Small intestine (tissue), 7 donors: ENCODE measurements around the gene CDC42EP4. TPM values are rescaled to one million over a fixed set of nuclear protein-coding genes. Genes with fewer than 3 reads are reported as not detected.

Experiments
- DNase-seq, 2 donors: peaks; one replicate each; pipeline versions ENCODE4 v3.0.0 to v3.0.0-alpha.2; 2013
- FAIRE-seq: peaks from 2 replicates; lab custom pipeline; 2012; peaks lifted over from hg19 to GRCh38; lab: Jason Lieb, UNC
- H3K27ac ChIP-seq, 3 donors: one replicate each; pipeline ENCODE4 v1.5.1; 2013; ENCODE audit warnings: low read length in 2 of 3, mild to moderate bottlenecking in 2 of 3, control low read depth in 1 of 3, inconsistent platforms in 1 of 3, low read depth in 1 of 3, moderate library complexity in 1 of 3
- H3K27me3 ChIP-seq, 3 donors: one replicate each; pipeline ENCODE4 v1.6.1; 2013; ENCODE audit warnings: low read length in 3 of 3, inconsistent platforms in 1 of 3; ENCODE audit not compliant: control insufficient read depth in 3 of 3, insufficient read depth in 3 of 3
- H3K36me3 ChIP-seq, 3 donors: one replicate each; pipeline ENCODE4 v1.6.1; 2013; ENCODE audit warnings: low read length in 3 of 3, inconsistent platforms in 1 of 3, low read depth in 1 of 3, mild to moderate bottlenecking in 1 of 3, moderate library complexity in 1 of 3; ENCODE audit not compliant: control insufficient read depth in 3 of 3, insufficient read depth in 2 of 3
- H3K4me1 ChIP-seq, 3 donors: one replicate each; pipeline ENCODE4 v1.6.1; 2013; ENCODE audit warnings: low read length in 2 of 3, inconsistent platforms in 1 of 3, low read depth in 1 of 3, mild to moderate bottlenecking in 1 of 3, moderate library complexity in 1 of 3; ENCODE audit not compliant: control insufficient read depth in 3 of 3, insufficient read depth in 2 of 3
- H3K4me3 ChIP-seq, 3 donors: one replicate each; pipeline ENCODE4 v1.5.1; 2013; ENCODE audit warnings: low read length in 3 of 3, control low read depth in 1 of 3, inconsistent platforms in 1 of 3, low read depth in 1 of 3, mild to moderate bottlenecking in 1 of 3, moderate library complexity in 1 of 3
- H3K9me3 ChIP-seq, 2 donors: one replicate each; pipeline ENCODE4 v1.6.1; 2013; ENCODE audit warnings: low read depth in 1 of 2, low read length in 1 of 2; ENCODE audit not compliant: control insufficient read depth in 2 of 2, insufficient read depth in 1 of 2
- WGBS, 3 donors: extraction: QIAGEN DNeasy Blood & Tissue Kit; methylation state at CpG; one replicate each; pipeline ENCODE4 v1.1.7; 2013; 5-methylcytosine and 5-hydroxymethylcytosine counted together
- polyA plus RNA-seq, 4 donors: library from polyadenylated mRNA; stranded (reverse) in 3 of 4; unstranded in 1 of 4; fragments of 200-250 nt in 3 of 4; fragments of 120-200 nt in 1 of 4; gene quantifications; one replicate each; pipeline versions ENCODE4 v1.2.1 to v1.2.3, GENCODE V29; 2013
- donor health status: healthy with polysubstance abuse.
- donor health status: control.
- donor health status: control.
- donor health status: Bipolar disorder and iron deficiency.
- donor health status: healthy.

CDC42EP4 gene
- polyA plus RNA-seq, 4 donors, result 46.5 to 64.9 (median 59.1) TPM

DNA sequence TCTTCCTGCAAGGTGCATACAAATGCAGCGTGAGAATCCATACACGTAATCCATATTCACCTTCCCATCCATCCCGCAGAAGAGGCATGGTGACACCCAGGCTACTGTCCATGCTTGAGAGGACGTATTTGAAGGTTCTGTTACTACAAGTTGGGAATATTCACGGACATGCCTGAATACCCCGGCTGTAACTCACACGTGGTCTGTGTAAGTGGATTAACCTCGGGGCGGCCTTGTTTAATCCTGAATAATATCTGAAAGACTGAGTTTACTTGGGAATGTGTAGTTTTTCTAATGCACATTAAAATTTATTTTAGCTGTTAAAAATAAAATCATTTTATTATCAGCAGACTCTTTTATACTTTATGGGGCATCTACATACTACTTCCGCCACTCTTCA is 63.3 kb downstream of the CDC42EP4 start:
- DNase-seq, result no peak
- Histone ChIP-seq H3K36me3 (peaks cover 0 to 20% (median 0%) of the 10 kb centered on the region in 3 donors), H3K27me3 (peaks cover 0 to 3% (median 0%) of the 10 kb centered on the region in 3 donors), H3K9me3 (no peaks in the 10 kb centered on the region), H3K4me1 (no peaks in the 10 kb centered on the region), H3K4me3 (no peak overlapping the region), H3K27ac (no peak overlapping the region)
- no peak for FAIRE-seq
- 93 to 95% (median 93%) methylated on average over 10 of the region's 10 CpGs for WGBS, 3 donors

DNA sequence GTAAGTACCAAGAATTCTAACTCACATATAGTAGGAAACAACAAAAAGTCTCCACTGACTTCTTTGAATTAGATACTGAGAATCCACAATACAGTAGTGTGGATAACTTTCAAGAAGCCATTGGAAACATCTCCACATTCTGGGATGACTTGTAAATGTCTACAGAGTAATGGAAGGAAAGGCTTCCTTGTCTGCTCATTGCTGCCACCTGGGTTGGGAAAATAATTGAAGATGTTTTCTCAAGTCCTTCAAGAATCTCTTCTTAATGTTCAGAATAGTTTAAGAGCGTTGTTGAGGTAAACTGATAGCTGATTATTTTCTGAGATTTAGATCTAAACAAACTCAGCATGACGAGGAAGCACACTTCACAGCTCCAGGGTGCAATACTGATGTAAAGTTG is 64.1 kb downstream of the CDC42EP4 start:
- 79 to 98% (median 82%) methylated on average over 2 of the region's 2 CpGs for WGBS, 3 donors
- no peak for FAIRE-seq
- no peak overlapping the region for H3K27ac ChIP-seq

DNA sequence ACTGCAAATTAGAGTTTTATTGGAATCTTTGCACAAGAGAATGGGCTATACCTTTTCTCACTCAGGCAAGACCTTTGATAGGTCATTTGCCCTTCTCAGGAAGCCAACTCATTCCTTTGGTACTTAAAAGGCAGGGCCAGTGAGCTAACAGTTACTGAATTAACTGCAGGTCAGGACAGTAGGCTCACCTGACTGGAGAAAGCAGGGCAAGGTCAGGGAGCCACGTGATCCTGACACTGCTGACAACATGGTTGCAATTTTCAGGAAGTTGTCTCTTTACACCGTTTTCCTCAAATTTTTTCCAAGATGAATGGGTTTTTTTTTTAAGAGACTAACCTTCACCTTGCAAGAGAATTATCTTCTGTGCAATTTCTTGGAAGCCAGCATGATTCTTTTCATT is 71.2 kb downstream of the CDC42EP4 start:
- 67 to 74% (median 72%) methylated on average over 2 of the region's 2 CpGs for WGBS, 3 donors
- H3K36me3 ChIP-seq, result peaks cover 0 to 23% (median 0%) of the 10 kb centered on the region in 3 donors

More for the DNA sequence above, 64.1 kb downstream of the CDC42EP4 start:
- Histone ChIP-seq H3K9me3 (no peaks in the 10 kb centered on the region), H3K4me3 (no peak overlapping the region), H3K4me1 (no peaks in the 10 kb centered on the region), H3K36me3 (peaks cover 0 to 20% (median 0%) of the 10 kb centered on the region in 3 donors), H3K27me3 (peaks cover 0 to 3% (median 0%) of the 10 kb centered on the region in 3 donors)
- DNase-seq, result peak; percentile 20 to 28

DNA sequence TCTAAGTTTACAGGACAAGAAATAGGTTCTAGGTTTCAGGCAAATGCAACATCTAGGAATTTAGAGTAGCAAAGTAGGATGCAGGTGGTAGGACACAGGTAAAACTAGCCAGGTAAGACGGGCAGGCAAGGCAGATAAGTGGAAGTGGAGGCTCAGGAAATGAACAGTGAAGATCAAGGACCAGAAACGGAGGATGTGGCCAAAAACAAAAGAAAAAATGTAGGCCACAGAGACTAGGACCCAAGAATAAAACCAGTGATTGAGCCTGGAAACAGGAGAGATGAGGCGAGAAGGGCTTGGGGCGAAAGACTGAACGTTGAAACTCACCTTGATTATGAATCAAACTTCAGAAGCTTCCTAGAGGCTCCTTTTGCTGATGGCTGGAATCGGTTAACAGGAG is 74.1 kb downstream of the CDC42EP4 start:
- 61 to 71% (median 68%) methylated on average over 6 of the region's 6 CpGs for WGBS, 3 donors
- FAIRE-seq (no peak), DNase-seq (no peak)
- Histone ChIP-seq H3K4me3 (no peak overlapping the region), H3K27ac (no peak overlapping the region), H3K9me3 (no peaks in the 10 kb centered on the region), H3K4me1 (peaks cover 0 to 7% (median 0%) of the 10 kb centered on the region in 3 donors), H3K27me3 (no peaks in the 10 kb centered on the region), H3K36me3 (peaks cover 0 to 17% (median 0%) of the 10 kb centered on the region in 3 donors)

More for the DNA sequence above, 71.2 kb downstream of the CDC42EP4 start:
- Histone ChIP-seq H3K4me3 (no peak overlapping the region), H3K9me3 (no peaks in the 10 kb centered on the region), H3K27me3 (no peaks in the 10 kb centered on the region), H3K27ac (no peak overlapping the region), H3K4me1 (peaks cover 0 to 2% (median 0%) of the 10 kb centered on the region in 3 donors)
- FAIRE-seq, result no peak
- no peak for DNase-seq

- Histone ChIP-seq H3K4me3 (no peak overlapping the region), H3K27me3 (no peaks in the 10 kb centered on the region), H3K9me3 (no peaks in the 10 kb centered on the region), H3K27ac (peak overlapping the region in 1 of 3 donors; percentile 38), H3K4me1 (peaks cover 0 to 9% (median 7%) of the 10 kb centered on the region in 3 donors), H3K36me3 (peaks cover 0 to 6% (median 0%) of the 10 kb centered on the region in 3 donors)
- no peak for FAIRE-seq
- 27 to 64% (median 47%) methylated on average over 10 of the region's 10 CpGs for WGBS, 3 donors
- peak; percentile 76 to 82 for DNase-seq
Measured at GRCh38 chr17:73234736-73235135, 77.1 kb downstream of the CDC42EP4 start.

Other genes starting within 250 kb of the CDC42EP4 start
- 10 to 100 TPM in 2 of 4 donors, 1 to 10 TPM in 2; 2.7 to 53.7 (median 11.3) TPM for gene SLC39A11, start 219.3 kb downstream of the CDC42EP4 start, polyA plus RNA-seq
- gene SSTR2, start 147.0 kb downstream of the CDC42EP4 start, polyA plus RNA-seq, result 1 to 10 TPM in 2 of 4 donors, under 1 TPM in 2; 0.22 to 2.0 (median 0.88) TPM
- gene COG1, start 118.9 kb downstream of the CDC42EP4 start, polyA plus RNA-seq, result 10 to 100 TPM in 3 of 4 donors, 1 to 10 TPM in 1; 9.2 to 30.9 (median 16.4) TPM
- under 1 TPM in 1 of 4 donors, not detected in 3; 0.15 TPM for gene CPSF4L, start 50.1 kb downstream of the CDC42EP4 start, polyA plus RNA-seq